GM18502 (cell line): ENCODE results near the gene ALKAL2.
"Not testable (repeated sequence)": the region's sequence is repeated elsewhere in the genome, so short reads cannot be mapped to it uniquely, and the experiment has no call there.

ENCODE experiments used
- ATAC-seq: cut with Tn5 transposase; IDR thresholded peaks from one replicate; pipeline ENCODE4 v1.9.1; 2021; ENCODE audit warnings: mild to moderate bottlenecking; ENCODE audit not compliant: unreplicated experiment, poor library complexity

The ALKAL2 gene

GRCh38 chr2:287911-288757, at the start of gene ALKAL2:
ALKAL2 (minus strand) TSS chr2:288091; CDS start chr2:287835, 256 bp downstream.
- no peak for ATAC-seq

GRCh38 chr2:336949-337348, 49.1 kb upstream of the ALKAL2 start:
- ATAC-seq = not testable (repeated sequence)

- no peak for ATAC-seq
Observed at GRCh38 chr2:336360-336759, 48.5 kb upstream of the ALKAL2 start.

GRCh38 chr2:332592-332991, 44.7 kb upstream of the ALKAL2 start:
- no peak for ATAC-seq

GRCh38 chr2:328761-329160, 40.9 kb upstream of the ALKAL2 start:
- ATAC-seq = no peak

- ATAC-seq = no peak
Observed at GRCh38 chr2:323035-323434, 35.1 kb upstream of the ALKAL2 start.

- ATAC-seq = no peak
Observed at GRCh38 chr2:322326-322725, 34.4 kb upstream of the ALKAL2 start.

GRCh38 chr2:320561-320960, 32.7 kb upstream of the ALKAL2 start:
- ATAC-seq = no peak

- no peak for ATAC-seq
Observed at GRCh38 chr2:319059-319600, 31.2 kb upstream of the ALKAL2 start.

- peak; percentile 71 for ATAC-seq
Observed at GRCh38 chr2:317501-318424, 29.9 kb upstream of the ALKAL2 start.

- no peak for ATAC-seq
Observed at GRCh38 chr2:316381-316780, 28.5 kb upstream of the ALKAL2 start.

GRCh38 chr2:315925-316324, 28.0 kb upstream of the ALKAL2 start:
- not testable (repeated sequence) for ATAC-seq

GRCh38 chr2:314561-315336, 26.9 kb upstream of the ALKAL2 start:
- ATAC-seq = no peak

- ATAC-seq = no peak
Observed at GRCh38 chr2:313991-314390, 26.1 kb upstream of the ALKAL2 start.

- no peak for ATAC-seq
Observed at GRCh38 chr2:310994-311393, 23.1 kb upstream of the ALKAL2 start.

- no peak for ATAC-seq
Observed at GRCh38 chr2:309954-310510, 22.1 kb upstream of the ALKAL2 start.

- no peak for ATAC-seq
Observed at GRCh38 chr2:309148-309953, 21.5 kb upstream of the ALKAL2 start.

- no peak for ATAC-seq
Observed at GRCh38 chr2:305366-305765, 17.5 kb upstream of the ALKAL2 start.

- no peak for ATAC-seq
Observed at GRCh38 chr2:296354-296753, 8.5 kb upstream of the ALKAL2 start.
